ENCODE data around the gene DDX1.
"Not testable (repeated sequence)": the region's sequence is repeated elsewhere in the genome, so short reads cannot be mapped to it uniquely, and the experiment has no call there.

DDX1 gene

GRCh38 chr2:15596968-15597367 lies 5.3 kb downstream of the DDX1 start:
- no peak for DNase-seq

- DNase-seq = no peak
These were observed 8.3 kb downstream of the DDX1 start for GRCh38 chr2:15599994-15600393.

GRCh38 chr2:15601681-15602080 lies 10.0 kb downstream of the DDX1 start:
- no peak for DNase-seq

GRCh38 chr2:15602393-15602792 lies 10.7 kb downstream of the DDX1 start:
- no peak for DNase-seq

- DNase-seq = no peak
These were observed 11.5 kb downstream of the DDX1 start for GRCh38 chr2:15603044-15603765.

GRCh38 chr2:15603948-15604347 lies 12.3 kb downstream of the DDX1 start:
- DNase-seq = no peak

GRCh38 chr2:15605721-15606120 lies 14.1 kb downstream of the DDX1 start:
- no peak for DNase-seq

- no peak for DNase-seq
These were observed 15.1 kb downstream of the DDX1 start for GRCh38 chr2:15606481-15607441.

- DNase-seq = no peak
These were observed 16.2 kb downstream of the DDX1 start for GRCh38 chr2:15607709-15608391.

GRCh38 chr2:15608392-15608761 lies 16.7 kb downstream of the DDX1 start:
- no peak for DNase-seq

GRCh38 chr2:15609341-15610042 lies 17.8 kb downstream of the DDX1 start:
- DNase-seq = no peak

- no peak for DNase-seq
These were observed 18.8 kb downstream of the DDX1 start for GRCh38 chr2:15610430-15610952.

GRCh38 chr2:15612101-15612500 lies 20.4 kb downstream of the DDX1 start:
- not testable (repeated sequence) for DNase-seq

- DNase-seq = no peak
These were observed 22.2 kb downstream of the DDX1 start for GRCh38 chr2:15613736-15614429.

GRCh38 chr2:15614545-15615300 lies 23.1 kb downstream of the DDX1 start:
- no peak for DNase-seq

- DNase-seq = no peak
These were observed 23.7 kb downstream of the DDX1 start for GRCh38 chr2:15615301-15615920.

GRCh38 chr2:15616429-15616828 lies 24.8 kb downstream of the DDX1 start:
- DNase-seq = no peak

GRCh38 chr2:15616850-15617777 lies 25.4 kb downstream of the DDX1 start:
- no peak for DNase-seq

GRCh38 chr2:15617778-15618448 lies 26.2 kb downstream of the DDX1 start:
- DNase-seq = no peak

Measured in activated naive CD4-positive, alpha-beta T cell (primary cell).